Esophagus (tissue), 2 donors: Measurements from ENCODE around the gene CPNE5. TPM values are rescaled to one million over a fixed set of nuclear protein-coding genes. Genes with fewer than 3 reads are reported as not detected.
A peak's percentile ranks its signal among the peaks of the same experiment; 100 is the strongest.

Experiments used
- H3K27ac ChIP-seq, 2 donors: one replicate each; pipeline ENCODE4 v1.5.1; 2013; ENCODE audit warnings: low read depth in 2 of 2, mild to moderate bottlenecking in 2 of 2, inconsistent platforms in 1 of 2, low read length in 1 of 2, moderate library complexity in 1 of 2
- H3K27me3 ChIP-seq, 2 donors: one replicate each; pipeline ENCODE4 v1.6.1; 2013; ENCODE audit warnings: low read length in 2 of 2, control low read depth in 1 of 2, mild to moderate bottlenecking in 1 of 2; ENCODE audit not compliant: insufficient read depth in 2 of 2, control insufficient read depth in 1 of 2
- H3K36me3 ChIP-seq, 2 donors: one replicate each; pipeline ENCODE4 v1.6.1; 2013; ENCODE audit warnings: low read length in 1 of 2; ENCODE audit not compliant: control insufficient read depth in 2 of 2, insufficient read depth in 2 of 2
- H3K4me1 ChIP-seq, 2 donors: one replicate each; pipeline ENCODE4 v1.6.1; 2013; ENCODE audit warnings: low read length in 1 of 2; ENCODE audit not compliant: control insufficient read depth in 2 of 2, insufficient read depth in 2 of 2
- H3K4me3 ChIP-seq, 2 donors: one replicate each; pipeline ENCODE4 v1.5.1; 2013; ENCODE audit warnings: low read length in 2 of 2, mild to moderate bottlenecking in 2 of 2, low read depth in 1 of 2, moderate library complexity in 1 of 2
- H3K9me3 ChIP-seq, 2 donors: one replicate each; pipeline ENCODE4 v1.6.1; 2013; ENCODE audit warnings: mild to moderate bottlenecking in 2 of 2, low read depth in 1 of 2, low read length in 1 of 2, moderate library complexity in 1 of 2; ENCODE audit not compliant: control insufficient read depth in 2 of 2, insufficient read depth in 1 of 2
- WGBS, 2 donors: extraction: QIAGEN DNeasy Blood & Tissue Kit; methylation state at CpG; one replicate each; pipeline ENCODE4 v1.1.7; 2013; 5-methylcytosine and 5-hydroxymethylcytosine counted together
- polyA plus RNA-seq, 2 donors: library from polyadenylated mRNA; stranded (reverse); fragments of 200-250 nt; gene quantifications; one replicate each; pipeline ENCODE4 v1.2.3, GENCODE V29; 2013
- donor health status: healthy with polysubstance abuse.
- donor health status: Bipolar disorder and iron deficiency.

The CPNE5 gene
- polyA plus RNA-seq, 2 donors: 0.73 to 0.81 TPM

DNA sequence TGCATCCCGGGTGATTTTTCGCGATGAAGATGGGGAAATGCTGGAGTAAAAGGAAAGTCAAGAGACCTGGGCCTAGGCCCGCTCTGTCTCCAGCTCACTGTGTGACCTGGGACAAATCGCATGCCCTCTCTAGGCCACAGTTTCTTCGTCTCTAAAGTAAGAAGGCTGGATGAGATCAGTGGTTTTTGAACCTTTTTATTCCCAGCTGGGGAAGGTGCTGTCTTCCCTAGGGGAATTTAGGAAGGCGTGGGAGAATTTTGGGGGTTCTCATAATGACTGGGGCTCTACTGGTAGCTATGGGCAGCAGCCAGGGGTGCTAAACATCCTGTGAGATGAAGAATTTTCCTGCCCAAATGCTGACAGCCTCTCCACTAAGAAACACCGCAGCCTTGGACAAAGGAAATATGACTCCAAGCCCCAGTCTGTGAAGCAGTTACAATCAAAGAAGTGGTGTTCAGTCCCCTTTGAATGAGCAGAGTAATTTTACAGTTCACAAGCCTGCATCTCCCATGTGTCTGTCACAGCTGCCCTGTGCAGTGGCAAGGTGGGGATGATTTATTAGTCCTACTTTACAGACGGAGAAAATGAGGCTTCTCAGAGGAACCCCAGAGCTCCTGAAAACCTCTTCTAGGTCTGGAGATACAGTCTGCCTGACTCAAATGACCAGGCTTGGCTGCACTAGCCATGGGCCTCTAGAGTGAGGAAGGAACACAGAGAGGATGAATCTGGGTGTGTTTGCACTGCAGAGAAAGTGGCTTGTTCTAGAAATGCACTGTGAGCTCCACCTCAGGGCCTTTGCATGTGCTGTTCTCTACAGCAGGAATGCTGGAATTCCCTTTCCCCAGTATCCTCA is 84.4 kb downstream of the CPNE5 start:
- H3K27ac ChIP-seq: peak overlapping the region; percentile 72 to 85
- H3K4me1 ChIP-seq: peaks cover 3 to 40% of the 10 kb centered on the region in 2 donors
- no peaks in the 10 kb centered on the region for H3K27me3 ChIP-seq

DNA sequence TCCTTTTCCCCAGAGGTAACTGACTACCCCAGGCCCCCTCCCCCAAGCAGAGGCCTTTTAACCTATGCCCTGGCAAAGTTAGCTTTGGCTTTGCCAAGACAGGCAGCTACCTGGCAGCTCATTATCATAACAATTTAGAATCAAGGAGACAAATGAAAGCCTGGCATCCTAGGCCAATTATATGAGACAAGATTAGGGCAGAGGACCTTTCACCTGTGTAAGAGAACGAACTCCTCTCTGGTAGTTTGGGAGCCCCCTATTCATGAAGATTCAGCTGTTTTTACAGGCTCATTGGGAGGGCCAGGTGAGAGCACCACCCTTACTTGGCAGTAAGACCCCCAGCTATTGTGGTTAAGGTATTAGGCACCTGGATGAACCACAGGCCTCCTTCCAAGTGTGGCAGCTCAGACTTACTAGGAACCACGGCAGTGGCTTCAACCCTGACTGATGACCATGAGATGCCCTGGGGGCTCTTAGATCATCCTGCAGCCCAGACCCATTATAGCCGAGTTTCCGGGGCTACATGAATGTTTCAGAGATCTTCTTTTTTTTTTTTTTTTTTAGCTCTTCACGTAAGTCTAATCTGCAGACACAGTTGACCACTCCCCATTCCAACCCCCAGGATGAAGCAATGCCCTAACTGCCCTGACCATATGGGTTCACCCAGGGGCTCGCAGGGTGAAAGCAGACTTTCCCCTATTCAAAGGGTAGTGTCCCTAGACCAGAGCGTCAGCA is 85.4 kb downstream of the CPNE5 start:
- H3K9me3 ChIP-seq: no peaks in the 10 kb centered on the region
- H3K36me3 ChIP-seq: no peaks in the 10 kb centered on the region
- H3K27me3 ChIP-seq: no peaks in the 10 kb centered on the region
- no peak overlapping the region for H3K4me3 ChIP-seq
- 73 to 80% methylated on average over 7 of the region's 7 CpGs for WGBS, 2 donors
- H3K4me1 ChIP-seq: peaks cover 3 to 40% of the 10 kb centered on the region in 2 donors
- H3K27ac ChIP-seq: peak overlapping the region; percentile 75 to 95

More for the DNA sequence above, 84.4 kb downstream of the CPNE5 start:
- no peaks in the 10 kb centered on the region for H3K9me3 ChIP-seq
- H3K4me3 ChIP-seq: no peak overlapping the region
- WGBS, 2 donors: 90 to 92% methylated on average over 9 of the region's 9 CpGs
- no peaks in the 10 kb centered on the region for H3K36me3 ChIP-seq

DNA sequence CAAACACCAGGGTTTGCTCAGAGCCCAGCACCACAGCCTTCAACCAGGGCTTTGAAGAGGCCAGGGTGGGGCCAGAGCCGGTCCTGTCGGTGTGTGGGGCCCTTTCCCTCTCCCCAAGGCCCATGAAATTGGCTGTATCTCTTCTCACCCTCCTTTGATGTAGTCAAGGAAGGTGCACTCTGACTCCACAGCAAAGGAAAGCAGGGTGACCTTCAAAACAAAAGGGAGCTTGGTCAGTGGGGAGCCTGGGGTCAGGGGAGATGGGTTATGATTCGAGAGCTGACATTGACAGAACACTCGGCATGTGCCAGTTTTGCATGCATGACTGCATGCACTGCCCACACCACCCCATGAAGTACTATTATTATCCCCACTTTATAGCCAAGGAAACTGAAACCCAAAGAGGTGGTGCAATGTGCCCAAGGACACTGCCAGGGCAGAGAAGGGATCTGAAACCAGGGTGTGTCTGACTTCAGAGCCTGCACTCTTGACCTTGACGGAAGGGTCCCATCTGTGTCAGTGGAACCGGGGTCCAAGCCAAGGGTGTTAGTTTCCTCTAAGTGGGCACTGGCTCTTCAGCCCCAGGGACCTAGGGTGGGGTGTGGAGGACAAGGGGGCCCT is 86.2 kb downstream of the CPNE5 start:
- H3K4me1 ChIP-seq: peaks cover 3 to 40% of the 10 kb centered on the region in 2 donors
- H3K27ac ChIP-seq: peak overlapping the region; percentile 75 to 95

DNA sequence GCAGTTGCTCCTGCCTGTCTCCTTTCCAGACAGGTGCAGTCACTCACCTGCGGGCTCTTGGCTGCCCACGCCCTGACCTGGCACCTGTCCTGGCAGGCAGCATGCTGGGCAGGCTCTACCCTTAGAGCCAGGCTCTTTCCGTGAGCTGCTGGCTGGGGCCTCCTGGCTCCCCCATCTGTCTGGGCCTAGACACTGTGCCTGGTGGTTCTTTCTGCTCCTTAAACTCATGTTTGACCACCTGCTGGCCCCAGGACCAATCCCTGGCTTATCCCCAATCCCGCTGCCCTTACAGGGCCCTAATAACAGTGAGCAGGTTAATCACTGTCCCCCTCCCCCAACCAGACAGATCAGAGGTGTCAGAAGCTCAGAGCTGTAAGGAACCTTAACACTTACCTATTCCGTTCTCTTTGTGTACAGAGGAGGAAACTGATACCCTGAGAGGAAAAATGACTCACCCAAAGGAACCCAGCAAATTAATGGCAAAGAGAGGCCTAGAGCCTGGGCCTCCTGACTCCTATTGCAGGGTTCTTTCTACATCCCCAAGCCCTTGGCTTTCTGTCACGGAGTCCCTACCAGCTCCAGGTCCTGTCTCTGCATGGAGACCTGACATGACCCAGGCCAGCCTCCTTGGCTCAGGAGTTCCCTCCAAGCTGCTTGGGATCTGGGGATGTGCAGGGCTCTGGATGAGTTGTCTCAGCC is 86.9 kb downstream of the CPNE5 start:
- Histone ChIP-seq H3K27ac (peak overlapping the region; percentile 75 to 95), H3K36me3 (no peaks in the 10 kb centered on the region), H3K4me3 (no peak overlapping the region), H3K27me3 (no peaks in the 10 kb centered on the region), H3K4me1 (peaks cover 3 to 40% of the 10 kb centered on the region in 2 donors), H3K9me3 (no peaks in the 10 kb centered on the region)
- 57 to 59% methylated on average over 6 of the region's 6 CpGs for WGBS, 2 donors

More for the DNA sequence above, 86.2 kb downstream of the CPNE5 start:
- Histone ChIP-seq H3K9me3 (no peaks in the 10 kb centered on the region), H3K27me3 (no peaks in the 10 kb centered on the region), H3K4me3 (no peak overlapping the region), H3K36me3 (no peaks in the 10 kb centered on the region)
- WGBS, 2 donors: 48 to 55% methylated on average over 6 of the region's 6 CpGs

DNA sequence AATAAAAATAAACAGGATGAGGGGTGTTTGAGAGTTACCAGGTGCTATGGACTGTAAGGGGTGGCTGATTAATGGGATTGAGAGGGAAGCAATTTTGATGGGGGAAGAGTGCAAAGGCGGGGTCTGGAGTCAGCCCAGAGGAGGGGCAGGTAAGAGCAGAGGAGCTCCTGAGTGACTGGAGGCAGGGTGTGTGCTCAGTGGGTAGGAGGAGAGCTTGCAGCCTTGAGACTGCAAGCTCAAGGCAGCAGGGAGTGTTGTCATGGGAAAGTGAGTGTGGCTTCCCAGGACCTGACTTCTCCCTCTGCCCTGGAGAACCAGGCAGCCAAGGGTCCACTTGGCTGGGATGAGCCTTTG is 87.4 kb downstream of the CPNE5 start:
- Histone ChIP-seq H3K27me3 (no peaks in the 10 kb centered on the region), H3K4me3 (no peak overlapping the region), H3K27ac (peak overlapping the region; percentile 75 to 95), H3K36me3 (no peaks in the 10 kb centered on the region), H3K4me1 (peaks cover 3 to 38% of the 10 kb centered on the region in 2 donors), H3K9me3 (no peaks in the 10 kb centered on the region)
- WGBS, 2 donors: 11 to 19% methylated on average over 1 of the region's 1 CpG

DNA sequence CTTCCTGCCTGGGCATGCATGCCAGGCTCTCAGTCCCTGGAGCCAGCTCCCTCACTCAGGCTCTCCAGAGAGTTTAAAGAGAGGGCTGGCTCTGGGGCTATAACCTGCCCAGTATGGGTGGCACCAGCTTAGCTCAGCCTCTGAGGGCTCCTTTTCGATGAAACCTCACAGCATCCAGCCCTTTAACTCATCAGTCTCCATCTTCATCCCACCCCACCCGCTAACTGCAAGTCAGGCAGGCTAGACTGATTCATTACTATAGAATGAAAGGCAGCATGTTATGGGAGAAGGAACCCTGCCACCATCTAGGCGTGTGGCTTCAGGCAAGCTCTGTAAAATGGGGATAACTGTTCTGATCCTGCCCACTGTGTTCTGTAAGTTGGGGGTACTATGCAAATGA is 88.2 kb downstream of the CPNE5 start:
- Histone ChIP-seq H3K4me1 (peaks cover 2 to 31% of the 10 kb centered on the region in 2 donors), H3K4me3 (no peak overlapping the region), H3K27ac (peak overlapping the region; percentile 48 to 57), H3K9me3 (no peaks in the 10 kb centered on the region), H3K36me3 (no peaks in the 10 kb centered on the region), H3K27me3 (no peaks in the 10 kb centered on the region)
- WGBS, 2 donors: 64 to 81% methylated on average over 3 of the region's 3 CpGs

DNA sequence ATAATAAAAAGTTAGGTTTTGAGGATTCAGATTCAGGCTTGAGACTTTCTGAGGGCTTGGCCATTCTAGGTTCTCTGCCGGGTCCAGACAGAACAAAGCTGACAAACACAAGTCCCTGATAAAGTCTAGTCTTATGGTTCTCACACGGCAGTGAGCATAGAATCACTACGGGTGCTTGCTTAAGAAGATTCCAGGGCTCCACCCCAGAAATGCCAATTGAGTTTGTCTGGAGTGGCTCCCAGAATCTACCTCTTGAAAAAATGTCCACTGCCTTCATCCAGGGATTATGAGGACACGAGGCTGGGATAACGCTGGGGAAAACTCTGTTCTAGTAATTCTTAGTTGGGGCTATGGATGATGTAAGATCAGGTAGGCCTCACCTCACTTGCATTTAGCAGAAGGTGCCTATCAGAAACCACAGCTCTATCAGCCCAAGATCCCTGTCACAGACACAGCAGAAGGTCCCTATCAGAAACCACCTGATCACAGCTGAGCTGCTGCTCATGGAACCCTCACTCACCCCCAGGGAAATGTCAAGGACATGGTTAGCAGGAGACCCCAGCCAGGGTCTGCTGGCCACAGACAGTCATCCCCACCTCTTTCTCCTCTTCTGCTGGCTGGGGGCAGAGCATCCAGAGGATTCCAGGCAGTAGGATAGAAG is 89.3 kb downstream of the CPNE5 start:
- WGBS, 2 donors: 62 to 77% methylated on average over 5 of the region's 5 CpGs
- peak overlapping the region; percentile 32 to 36 for H3K27ac ChIP-seq
- peaks cover 0 to 33% of the 10 kb centered on the region in 2 donors for H3K4me1 ChIP-seq
- no peaks in the 10 kb centered on the region for H3K27me3 ChIP-seq
- no peaks in the 10 kb centered on the region for H3K9me3 ChIP-seq
- H3K4me3 ChIP-seq: no peak overlapping the region
- no peaks in the 10 kb centered on the region for H3K36me3 ChIP-seq

DNA sequence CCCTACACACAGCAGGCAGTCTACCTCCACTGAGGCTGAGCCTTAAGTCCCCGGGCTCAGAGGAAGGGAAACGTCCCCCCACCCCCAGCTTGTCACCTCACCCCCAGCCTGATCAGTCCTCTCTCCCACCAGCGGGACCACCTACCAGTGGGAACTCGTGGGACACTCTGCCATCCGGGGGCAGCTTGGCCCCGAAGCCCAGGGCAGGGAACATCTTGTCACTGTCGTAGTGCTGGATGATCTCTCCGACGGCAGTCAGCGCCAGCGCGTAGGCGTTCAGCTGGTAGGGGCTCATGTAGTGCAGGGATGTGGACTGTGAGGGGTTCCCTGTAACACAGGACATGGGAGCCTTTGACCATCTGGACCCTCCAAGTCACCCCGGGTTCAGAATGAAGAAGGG is 93.0 kb downstream of the CPNE5 start:
- Histone ChIP-seq H3K9me3 (no peaks in the 10 kb centered on the region), H3K4me3 (no peak overlapping the region), H3K4me1 (peaks cover 0 to 36% of the 10 kb centered on the region in 2 donors), H3K36me3 (no peaks in the 10 kb centered on the region), H3K27me3 (no peaks in the 10 kb centered on the region), H3K27ac (no peak overlapping the region)
- 81 to 85% methylated on average over 14 of the region's 14 CpGs for WGBS, 2 donors

DNA sequence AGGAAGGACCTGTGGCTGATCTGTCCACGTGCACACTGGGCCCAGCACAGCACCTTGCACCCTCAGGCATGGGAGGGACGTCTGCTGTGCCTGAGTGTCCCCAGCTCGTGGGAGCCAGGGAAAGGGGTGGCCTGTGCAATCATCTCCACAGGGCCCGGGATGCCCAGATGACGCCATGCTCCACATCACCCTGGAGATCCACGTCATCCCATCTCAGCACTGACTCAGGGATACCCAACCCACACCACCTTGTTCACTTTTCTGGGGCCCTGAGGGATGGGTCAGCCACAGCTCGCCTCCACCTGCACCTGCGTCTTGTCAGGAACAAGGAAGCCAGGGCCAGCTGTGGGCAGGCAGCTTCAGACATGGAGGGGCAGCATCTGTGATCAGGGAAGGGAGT is 93.4 kb downstream of the CPNE5 start:
- 62 to 68% methylated on average over 8 of the region's 8 CpGs for WGBS, 2 donors
- H3K27ac ChIP-seq: no peak overlapping the region
- peaks cover 0 to 32% of the 10 kb centered on the region in 2 donors for H3K4me1 ChIP-seq
- no peaks in the 10 kb centered on the region for H3K9me3 ChIP-seq
- H3K36me3 ChIP-seq: no peaks in the 10 kb centered on the region
- no peaks in the 10 kb centered on the region for H3K27me3 ChIP-seq
- H3K4me3 ChIP-seq: no peak overlapping the region
